Transverse colon (tissue), 4 donors: Measurements from ENCODE around the gene AKR1B15.
"Not testable (repeated sequence)": the region's sequence is repeated elsewhere in the genome, so short reads cannot be mapped to it uniquely, and the experiment has no call there.

Source experiments
- CTCF ChIP-seq, 5 experiments: fragments of 200-600 bp in 3 of 5; fragments of 450-650 bp in 2 of 5; sonication (generic) in 3 of 5; IDR thresholded peaks; 1 replicate in 2 of 5; 2 replicates in 3 of 5; pipeline ENCODE4 v1.5.1; 2016 to 2017; ENCODE audit warnings: antibody characterized with exemption in 5 of 5, inconsistent platforms in 3 of 5, mild to moderate bottlenecking in 2 of 5, moderate library complexity in 1 of 5
- POLR2AphosphoS5 ChIP-seq, 3 donors: sonication (generic); formaldehyde crosslinking; IDR thresholded peaks; one replicate each; pipeline ENCODE4 v1.6.1; 2016; ENCODE audit warnings: antibody characterized with exemption in 3 of 3

- TF ChIP-seq POLR2AphosphoS5, CTCF (IDR thresholded peaks at IDR 0.05): not testable (repeated sequence)
Measured at GRCh38 chr7:134536558-134536957, 12.4 kb upstream of the AKR1B15 start.
